Lower leg skin (tissue), 3 donors: ENCODE measurements around the gene ZHX3.

Experiments
- POLR2A ChIP-seq, 2 donors: fragments of 450-650 bp; IDR thresholded peaks; one replicate each; pipeline ENCODE4 v1.6.1; 2016 to 2017; ENCODE audit warnings: antibody characterized with exemption in 2 of 2, mild to moderate bottlenecking in 1 of 2, moderate library complexity in 1 of 2
- TF ChIP-seq, protein P1 (sequence below), 3 donors: fragments of 450-650 bp; IDR thresholded peaks; one replicate each; pipeline ENCODE4 v1.5.1; 2016; ENCODE audit warnings: antibody characterized with exemption in 3 of 3, mild to moderate bottlenecking in 3 of 3, moderate library complexity in 2 of 3

DNA sequence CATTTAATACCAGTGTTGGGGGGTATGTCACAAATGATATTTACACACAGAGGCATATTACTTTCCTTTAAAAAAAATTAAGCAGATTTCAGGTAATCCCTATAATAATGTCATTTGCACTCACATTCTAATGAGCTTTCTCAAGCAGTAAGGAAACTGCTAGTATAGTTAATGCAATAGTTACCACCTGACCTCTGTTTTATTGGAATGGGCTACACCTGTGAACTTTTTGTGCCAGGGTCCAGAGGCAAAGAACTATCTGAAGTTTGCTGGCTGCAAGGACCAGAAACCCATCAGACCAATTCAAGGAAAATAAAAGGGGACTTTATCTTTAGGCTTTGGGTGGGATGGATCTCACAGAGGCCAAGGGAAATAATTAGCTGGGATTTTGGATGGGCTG is 2.9 kb upstream of the ZHX3 start:
- TF ChIP-seq, protein P1, sequence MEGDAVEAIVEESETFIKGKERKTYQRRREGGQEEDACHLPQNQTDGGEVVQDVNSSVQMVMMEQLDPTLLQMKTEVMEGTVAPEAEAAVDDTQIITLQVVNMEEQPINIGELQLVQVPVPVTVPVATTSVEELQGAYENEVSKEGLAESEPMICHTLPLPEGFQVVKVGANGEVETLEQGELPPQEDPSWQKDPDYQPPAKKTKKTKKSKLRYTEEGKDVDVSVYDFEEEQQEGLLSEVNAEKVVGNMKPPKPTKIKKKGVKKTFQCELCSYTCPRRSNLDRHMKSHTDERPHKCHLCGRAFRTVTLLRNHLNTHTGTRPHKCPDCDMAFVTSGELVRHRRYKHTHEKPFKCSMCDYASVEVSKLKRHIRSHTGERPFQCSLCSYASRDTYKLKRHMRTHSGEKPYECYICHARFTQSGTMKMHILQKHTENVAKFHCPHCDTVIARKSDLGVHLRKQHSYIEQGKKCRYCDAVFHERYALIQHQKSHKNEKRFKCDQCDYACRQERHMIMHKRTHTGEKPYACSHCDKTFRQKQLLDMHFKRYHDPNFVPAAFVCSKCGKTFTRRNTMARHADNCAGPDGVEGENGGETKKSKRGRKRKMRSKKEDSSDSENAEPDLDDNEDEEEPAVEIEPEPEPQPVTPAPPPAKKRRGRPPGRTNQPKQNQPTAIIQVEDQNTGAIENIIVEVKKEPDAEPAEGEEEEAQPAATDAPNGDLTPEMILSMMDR (IDR thresholded peaks at IDR 0.05) = no peak
- no peak for TF ChIP-seq POLR2A (IDR thresholded peaks at IDR 0.05)
